Natural killer cell (primary cell): Measurements from ENCODE around the gene AP3S1. TPM values are rescaled to one million over a fixed set of nuclear protein-coding genes. Genes with fewer than 3 reads are reported as not detected.

Source experiments
- ATAC-seq, 3 donors: fragments of 150-1000 bp in 2 of 3; fragments of 200-7000 bp in 1 of 3; cut with Tn5 transposase; 1 replicate in 1 of 3; 2 replicates in 2 of 3; pipeline ENCODE4 v1.10.0; 2021; ENCODE audit warnings: mild to moderate bottlenecking in 2 of 3, moderate library complexity in 2 of 3
- DNase-seq, 2 donors: peaks; one replicate each; pipeline versions ENCODE4 v3.0.0 to v3.0.0-alpha.2; 2013 to 2021; ENCODE audit warnings: mixed read lengths in 1 of 2
- H3K27ac ChIP-seq: one replicate; pipeline ENCODE4 v1.5.1; 2013; ENCODE audit warnings: mild to moderate bottlenecking, low read length
- H3K27me3 ChIP-seq: one replicate; pipeline ENCODE4 v1.6.1; 2013; ENCODE audit warnings: low read length; ENCODE audit not compliant: control insufficient read depth, insufficient read depth
- H3K36me3 ChIP-seq: one replicate; pipeline ENCODE4 v1.6.1; 2013; ENCODE audit warnings: low read length; ENCODE audit not compliant: control insufficient read depth, insufficient read depth
- H3K4me1 ChIP-seq: one replicate; pipeline ENCODE4 v1.6.1; 2013; ENCODE audit warnings: low read length; ENCODE audit not compliant: control insufficient read depth, insufficient read depth
- H3K4me3 ChIP-seq: one replicate; pipeline ENCODE4 v1.5.1; 2013; ENCODE audit warnings: low read length
- H3K9me3 ChIP-seq: one replicate; pipeline ENCODE4 v1.6.1; 2013; ENCODE audit warnings: low read length; ENCODE audit not compliant: control insufficient read depth, insufficient read depth
- H3K27ac Mint-ChIP-seq, 2 donors: one replicate each; pipeline ENCODE4 v1.8.0; 2022; ENCODE audit warnings: mild to moderate bottlenecking in 2 of 2, mixed read lengths in 2 of 2, moderate library complexity in 1 of 2
- H3K27me3 Mint-ChIP-seq, 2 donors: one replicate each; pipeline ENCODE4 v1.8.0; 2022; ENCODE audit warnings: low read depth in 2 of 2, mixed read lengths in 2 of 2
- H3K36me3 Mint-ChIP-seq: one replicate; pipeline ENCODE4 v1.8.0; 2022; ENCODE audit warnings: mixed read lengths
- H3K4me1 Mint-ChIP-seq, 2 donors: one replicate each; pipeline ENCODE4 v1.8.0; 2022; ENCODE audit warnings: mixed read lengths in 2 of 2
- H3K4me3 Mint-ChIP-seq: one replicate; pipeline ENCODE4 v1.8.0; 2022; ENCODE audit warnings: mild to moderate bottlenecking, moderate library complexity, mixed read lengths
- H3K9me3 Mint-ChIP-seq, 2 donors: one replicate each; pipeline ENCODE4 v1.8.0; 2022; ENCODE audit warnings: mixed read lengths in 2 of 2
- CTCF ChIP-seq: fragments of 200-600 bp; IDR thresholded peaks from one replicate; pipeline ENCODE4 v1.8.0; 2022; ENCODE audit warnings: antibody characterized with exemption
- WGBS: methylation state at CpG from one replicate; pipeline ENCODE4 v1.1.7; 2013; ENCODE audit warnings: missing lambda C conversion rate; ENCODE audit not compliant: insufficient coverage; 5-methylcytosine and 5-hydroxymethylcytosine counted together
- intact Hi-C: fragments of 100-400 bp; cut with micrococcal nuclease; formaldehyde crosslinking; loops from one replicate; pipeline ENCODE4 v1.14.2; 2022
- total RNA-seq, 4 donors: library from RNA; stranded (reverse); fragments of 120-200 nt in 1 of 4; gene quantifications; one replicate each; pipeline versions ENCODE4 v1.2.3 to v1.2.4, GENCODE V29; 2013 to 2022

AP3S1 gene
- total RNA-seq, 3 donors from 2014 or later (not counting 1 experiment from before 2014, with no cell fraction given), result 35.5 to 57.9 (median 37.1) TPM

- intact Hi-C loops, result no loop called here
- no peak for TF ChIP-seq CTCF
These were observed 5.6 kb downstream of the AP3S1 start for GRCh38 chr5:115847290-115847689.

GRCh38 chr5:115849258-115849798 is 7.6 kb downstream of the AP3S1 start:
- H3K9me3 ChIP-seq, result no peaks in the 10 kb centered on the region
- ATAC-seq (no peak), DNase-seq (no peak)
- Mint-ChIP-seq H3K27me3 (no peaks in the 10 kb centered on the region), H3K36me3 (no peaks in the 10 kb centered on the region), H3K9me3 (no peaks in the 10 kb centered on the region), H3K4me3 (no peak overlapping the region), H3K27ac (no peak overlapping the region), H3K4me1 (peaks cover 12 to 19% of the 10 kb centered on the region in 2 donors)
- H3K4me1 ChIP-seq, result no peaks in the 10 kb centered on the region
- intact Hi-C loops, result no loop called here
- H3K36me3 ChIP-seq, result no peaks in the 10 kb centered on the region
- no peak for TF ChIP-seq CTCF
- H3K27me3 ChIP-seq, result no peaks in the 10 kb centered on the region
- no peak overlapping the region for H3K27ac ChIP-seq
- WGBS, result 92% methylated on average over 3 of the region's 3 CpGs
- H3K4me3 ChIP-seq, result no peak overlapping the region

More at GRCh38 chr5:115847290-115847689, 5.6 kb downstream of the AP3S1 start:
- Mint-ChIP-seq H3K36me3 (no peaks in the 10 kb centered on the region), H3K4me1 (peaks cover 24 to 27% of the 10 kb centered on the region in 2 donors), H3K27ac (no peak overlapping the region), H3K9me3 (no peaks in the 10 kb centered on the region), H3K27me3 (no peaks in the 10 kb centered on the region), H3K4me3 (no peak overlapping the region)
- Histone ChIP-seq H3K27ac (no peak overlapping the region), H3K36me3 (no peaks in the 10 kb centered on the region), H3K27me3 (no peaks in the 10 kb centered on the region), H3K4me3 (no peak overlapping the region), H3K9me3 (no peaks in the 10 kb centered on the region), H3K4me1 (no peaks in the 10 kb centered on the region)
- 89% methylated on average over 6 of the region's 7 CpGs for WGBS
- no peak for DNase-seq
- ATAC-seq, result no peak

- TF ChIP-seq CTCF, result no peak
- intact Hi-C loops, result no loop called here
- peaks cover 7 to 20% of the 10 kb centered on the region in 2 donors for H3K4me1 Mint-ChIP-seq
These were observed 9.1 kb downstream of the AP3S1 start for GRCh38 chr5:115850744-115851416.

GRCh38 chr5:115854139-115854538 is 12.4 kb downstream of the AP3S1 start:
- WGBS, result 100% methylated on average over 3 of the region's 3 CpGs
- Histone ChIP-seq H3K4me3 (no peak overlapping the region), H3K4me1 (no peaks in the 10 kb centered on the region), H3K9me3 (no peaks in the 10 kb centered on the region), H3K36me3 (no peaks in the 10 kb centered on the region), H3K27ac (no peak overlapping the region), H3K27me3 (no peaks in the 10 kb centered on the region)
- H3K27me3 Mint-ChIP-seq, result no peaks in the 10 kb centered on the region
- no peak overlapping the region for H3K4me3 Mint-ChIP-seq
- no peaks in the 10 kb centered on the region for H3K36me3 Mint-ChIP-seq
- H3K4me1 Mint-ChIP-seq, result peaks cover 20 to 34% of the 10 kb centered on the region in 2 donors
- H3K27ac Mint-ChIP-seq, result no peak overlapping the region
- ATAC-seq, result no peak
- no peak for TF ChIP-seq CTCF
- H3K9me3 Mint-ChIP-seq, result no peaks in the 10 kb centered on the region
- intact Hi-C loops, result no loop called here
- DNase-seq, result no peak

More at GRCh38 chr5:115850744-115851416, 9.1 kb downstream of the AP3S1 start:
- H3K4me1 ChIP-seq, result no peaks in the 10 kb centered on the region
- Mint-ChIP-seq H3K27ac (no peak overlapping the region), H3K27me3 (no peaks in the 10 kb centered on the region), H3K36me3 (no peaks in the 10 kb centered on the region), H3K4me3 (no peak overlapping the region), H3K9me3 (no peaks in the 10 kb centered on the region)
- DNase-seq (no peak), ATAC-seq (no peak)
- H3K9me3 ChIP-seq, result no peaks in the 10 kb centered on the region
- no peak overlapping the region for H3K27ac ChIP-seq
- WGBS, result 100% methylated on average over 3 of the region's 4 CpGs
- H3K27me3 ChIP-seq, result no peaks in the 10 kb centered on the region
- no peaks in the 10 kb centered on the region for H3K36me3 ChIP-seq
- no peak overlapping the region for H3K4me3 ChIP-seq
